ENCODE results near the gene GRM4. TPM values are rescaled to one million over a fixed set of nuclear protein-coding genes. Genes with fewer than 3 reads are reported as not detected.

GRM4 gene
- total RNA-seq, 6 experiments from 2014 or later: not detected

GRCh38 chr6:34050691-34051090 lies 95.2 kb downstream of the GRM4 start:
- Histone ChIP-seq H3K27me3 (no peaks in the 10 kb centered on the region), H3K4me3 (no peak overlapping the region), H3K9me3 (no peaks in the 10 kb centered on the region), H3K27ac (no peak overlapping the region), H3K36me3 (no peaks in the 10 kb centered on the region), H3K4me1 (no peaks in the 10 kb centered on the region)
- ATAC-seq (no peak), DNase-seq (no peak)
- intact Hi-C loops (cut with DNase I): loop anchor here in 1 of 2 donors (10.0 kb wide), 1 partner anchor 104 kb away; no protein-coding TSS in a partner anchor
- TF ChIP-seq CTCF (IDR thresholded peaks at IDR 0.05) (no peak), POLR2A (IDR thresholded peaks at IDR 0.05) (no peak)
- WGBS (ENCODE audit: insufficient coverage, low coverage, low lambda C conversion rate, missing lambda C conversion rate): 74% methylated on average over 4 of the region's 5 CpGs

GRCh38 chr6:34049395-34050342 lies 96.2 kb downstream of the GRM4 start:
- Histone ChIP-seq H3K4me1 (no peaks in the 10 kb centered on the region), H3K9me3 (no peaks in the 10 kb centered on the region), H3K27me3 (no peaks in the 10 kb centered on the region), H3K4me3 (no peak overlapping the region), H3K36me3 (no peaks in the 10 kb centered on the region), H3K27ac (no peak overlapping the region)
- DNase-seq: no peak
- WGBS (ENCODE audit: insufficient coverage, low coverage, low lambda C conversion rate, missing lambda C conversion rate): 64% methylated on average over 10 of the region's 15 CpGs
- TF ChIP-seq POLR2A (IDR thresholded peaks at IDR 0.05): no peak
- TF ChIP-seq CTCF (IDR thresholded peaks at IDR 0.05): no peak
- intact Hi-C loops (cut with DNase I): loop anchor here in 1 of 2 donors (10.0 kb wide), 1 partner anchor 105 kb away; no protein-coding TSS in a partner anchor
- ATAC-seq: no peak

GRCh38 chr6:34047913-34048867 lies 97.7 kb downstream of the GRM4 start:
- DNase-seq: no peak
- ATAC-seq: no peak
- 33% methylated on average over 6 of the region's 15 CpGs for WGBS (ENCODE audit: insufficient coverage, low coverage, low lambda C conversion rate, missing lambda C conversion rate)
- H3K36me3 ChIP-seq: no peaks in the 10 kb centered on the region
- H3K4me3 ChIP-seq: no peak overlapping the region
- no peaks in the 10 kb centered on the region for H3K27me3 ChIP-seq
- H3K4me1 ChIP-seq: no peaks in the 10 kb centered on the region
- TF ChIP-seq POLR2A (IDR thresholded peaks at IDR 0.05) (no peak), CTCF (IDR thresholded peaks at IDR 0.05) (no peak)
- H3K27ac ChIP-seq: no peak overlapping the region
- H3K9me3 ChIP-seq: no peaks in the 10 kb centered on the region
- intact Hi-C loops (cut with DNase I): no loop called here

- Histone ChIP-seq H3K27me3 (no peaks in the 10 kb centered on the region), H3K4me1 (no peaks in the 10 kb centered on the region), H3K9me3 (no peaks in the 10 kb centered on the region), H3K36me3 (no peaks in the 10 kb centered on the region), H3K27ac (no peak overlapping the region), H3K4me3 (no peak overlapping the region)
- 80% methylated on average over 1 of the region's 5 CpGs for WGBS (ENCODE audit: insufficient coverage, low coverage, low lambda C conversion rate, missing lambda C conversion rate)
- TF ChIP-seq POLR2A (IDR thresholded peaks at IDR 0.05) (no peak), CTCF (IDR thresholded peaks at IDR 0.05) (no peak)
- ATAC-seq (no peak), DNase-seq (no peak)
- intact Hi-C loops (cut with DNase I): no loop called here
These were observed 99.3 kb downstream of the GRM4 start for GRCh38 chr6:34046617-34047016.

All from right lobe of liver (tissue), 6 donors.